NCI-H82 treated with DMSO at 0.1 percent for 48 hours (cell line): ENCODE data around the gene ADGRL3.

Experiments used
- DNase-seq: peaks from one replicate; lab custom pipeline; 2025; ENCODE audit not compliant: unreplicated experiment; lab: John Stamatoyannopoulos, UW

The ADGRL3 gene

GRCh38 chr4:61531188-61531587 lies 331.1 kb downstream of the ADGRL3 start:
- peak; percentile 38 for DNase-seq

DNA sequence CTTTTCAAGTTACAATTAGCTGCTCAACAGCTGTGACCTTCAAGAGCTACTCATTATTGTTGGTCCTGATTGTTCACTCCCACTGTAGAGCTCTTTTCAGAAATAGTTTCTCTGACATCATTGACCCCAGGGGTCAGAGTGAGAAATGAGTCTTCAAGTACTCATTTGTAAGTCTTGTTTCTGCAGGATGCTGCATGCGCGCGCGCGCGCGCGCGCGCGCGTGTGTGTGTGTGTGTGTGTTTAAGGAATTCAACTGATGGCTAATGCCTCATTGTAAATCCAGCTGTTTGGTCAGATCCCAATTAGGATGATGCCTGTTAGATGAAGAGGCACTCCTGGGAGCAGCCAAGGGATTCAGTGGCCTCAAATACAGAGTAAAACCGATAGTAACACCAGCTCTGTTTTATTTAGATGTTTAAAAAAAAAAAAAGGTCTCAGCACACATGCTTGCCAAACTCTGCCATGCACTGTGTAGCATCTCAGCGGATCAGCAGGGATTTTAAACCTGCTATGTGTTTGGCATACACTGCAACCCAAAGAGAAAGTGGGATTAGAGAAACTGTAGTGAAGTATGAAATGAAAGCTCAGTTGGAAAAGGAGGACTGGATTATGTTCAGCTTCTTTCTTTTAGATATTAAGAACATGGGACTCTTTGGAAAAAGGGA lies 332.3 kb downstream of the ADGRL3 start:
- DNase-seq, result no peak

DNA sequence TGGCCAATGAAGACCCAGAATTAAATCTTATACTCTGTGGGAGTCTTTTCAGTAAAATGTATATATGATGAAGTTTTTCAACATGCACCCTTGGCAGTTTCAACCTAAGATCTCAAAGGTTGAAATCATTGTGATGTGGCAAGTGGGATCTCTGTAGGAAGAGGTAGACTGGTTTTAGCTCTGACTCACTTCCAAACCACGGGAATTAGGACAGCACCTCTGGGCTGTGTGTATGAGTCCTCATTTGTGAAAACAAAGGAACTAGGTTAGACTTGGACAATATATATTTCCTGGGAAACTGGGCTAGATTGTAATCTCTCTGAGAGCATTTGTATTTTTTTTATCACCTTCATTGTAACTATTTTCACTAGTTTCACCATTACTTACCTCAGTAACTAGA lies 333.0 kb downstream of the ADGRL3 start:
- no peak for DNase-seq

DNA sequence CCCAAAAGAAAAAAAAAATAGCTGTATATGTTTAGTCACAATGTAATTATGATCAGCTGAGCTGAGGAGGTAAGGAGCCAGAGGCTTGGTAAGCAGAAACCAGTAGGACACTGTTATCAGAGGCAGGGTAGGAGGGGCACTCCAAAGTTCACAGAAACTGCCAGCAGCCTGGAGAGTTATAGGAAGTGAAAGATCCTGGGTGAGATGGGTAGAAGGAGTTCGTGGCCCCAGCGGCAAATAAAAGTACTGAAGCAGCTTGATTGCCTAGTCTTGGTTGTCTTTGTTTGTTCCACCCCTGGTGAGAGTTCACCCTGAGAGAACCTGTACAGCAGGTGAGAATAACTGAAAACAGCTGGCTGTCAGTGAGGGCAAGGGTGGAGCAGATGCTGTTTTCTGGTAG lies 340.8 kb downstream of the ADGRL3 start:
- DNase-seq, result no peak

GRCh38 chr4:61541459-61541858 lies 341.3 kb downstream of the ADGRL3 start:
- DNase-seq, result peak; percentile 25

DNA sequence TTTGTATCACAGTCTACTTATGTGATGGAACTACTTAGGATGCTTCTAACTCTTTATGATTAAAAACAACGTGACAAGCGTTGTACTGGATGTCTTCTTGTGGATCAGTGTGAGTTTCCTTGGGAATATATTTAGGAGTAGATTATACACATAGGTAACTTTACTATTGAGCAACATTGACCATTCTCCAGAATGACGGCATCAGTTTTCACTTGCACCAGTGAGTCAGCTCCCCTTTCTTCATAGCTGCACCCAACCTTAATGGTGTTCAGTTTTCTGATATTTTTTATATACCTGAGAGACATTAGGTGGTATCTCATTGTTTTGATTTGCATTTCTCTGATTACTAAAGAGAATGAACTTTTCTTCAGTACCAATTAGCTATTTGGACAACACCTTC lies 343.9 kb downstream of the ADGRL3 start:
- DNase-seq, result no peak

GRCh38 chr4:61545902-61546480 lies 345.9 kb downstream of the ADGRL3 start:
- DNase-seq, result no peak

DNA sequence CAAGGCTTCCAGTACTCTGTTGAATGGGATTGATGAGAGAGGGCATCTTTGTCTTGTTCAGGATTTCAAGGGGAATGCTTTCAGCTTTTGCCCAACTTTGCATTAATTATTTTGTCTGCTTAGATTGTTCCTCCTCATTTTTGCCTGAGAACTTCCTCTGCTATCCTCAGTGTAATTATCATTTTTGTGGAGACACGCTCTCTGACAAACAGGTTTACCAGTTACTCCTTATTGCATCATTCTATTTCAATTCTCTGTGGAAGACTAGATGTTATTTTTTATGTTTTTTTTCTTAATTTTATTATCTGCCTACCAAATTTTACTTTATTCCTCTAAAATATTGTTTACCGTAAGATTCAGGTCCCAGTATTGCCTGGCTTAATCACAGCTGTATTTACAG lies 349.2 kb downstream of the ADGRL3 start:
- no peak for DNase-seq

- DNase-seq, result no peak
Measured at GRCh38 chr4:61553557-61554125, 353.5 kb downstream of the ADGRL3 start.

DNA sequence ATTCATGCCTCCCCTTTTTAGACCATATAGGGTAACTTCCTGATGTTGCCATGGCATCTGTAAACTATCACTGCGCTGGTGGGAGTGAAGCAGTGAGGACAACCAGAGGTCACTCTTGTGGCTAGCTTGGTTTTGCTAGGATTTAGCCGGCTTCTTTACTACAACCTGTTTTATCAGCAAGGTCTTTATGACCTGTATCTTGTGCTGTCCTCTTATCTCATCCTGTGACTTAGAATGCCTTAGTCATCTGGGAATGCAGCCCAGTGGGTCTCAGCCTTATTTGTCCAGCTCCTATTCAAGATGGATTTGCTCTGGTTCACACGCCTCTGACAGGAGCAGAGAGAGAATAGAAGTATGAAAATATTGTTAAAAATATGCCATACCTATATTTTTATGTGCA lies 355.7 kb downstream of the ADGRL3 start:
- no peak for DNase-seq

DNA sequence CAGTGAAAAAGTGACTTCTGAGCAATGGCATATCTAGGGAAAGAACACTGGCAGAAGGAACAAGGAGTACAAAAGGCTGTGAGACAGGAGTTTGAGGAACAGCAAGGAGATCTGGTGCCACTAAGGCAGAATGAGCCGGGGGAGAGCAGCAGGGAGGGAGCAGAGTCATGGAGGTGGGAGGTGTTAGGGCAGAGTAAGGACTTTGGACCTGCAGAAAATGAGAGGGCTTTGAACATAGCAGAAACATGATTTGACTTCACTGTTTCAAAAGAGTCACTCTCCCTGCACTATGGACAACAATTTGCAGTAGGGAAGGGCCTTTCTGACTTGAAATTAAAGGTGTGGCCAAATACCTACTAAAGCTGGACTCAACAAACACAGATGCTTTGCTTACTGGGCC lies 356.2 kb downstream of the ADGRL3 start:
- no peak for DNase-seq

- DNase-seq, result no peak
Measured at GRCh38 chr4:61559396-61559795, 359.3 kb downstream of the ADGRL3 start.

GRCh38 chr4:61561028-61561427 lies 360.9 kb downstream of the ADGRL3 start:
- no peak for DNase-seq

GRCh38 chr4:61571761-61572559 lies 371.8 kb downstream of the ADGRL3 start:
- DNase-seq, result no peak

DNA sequence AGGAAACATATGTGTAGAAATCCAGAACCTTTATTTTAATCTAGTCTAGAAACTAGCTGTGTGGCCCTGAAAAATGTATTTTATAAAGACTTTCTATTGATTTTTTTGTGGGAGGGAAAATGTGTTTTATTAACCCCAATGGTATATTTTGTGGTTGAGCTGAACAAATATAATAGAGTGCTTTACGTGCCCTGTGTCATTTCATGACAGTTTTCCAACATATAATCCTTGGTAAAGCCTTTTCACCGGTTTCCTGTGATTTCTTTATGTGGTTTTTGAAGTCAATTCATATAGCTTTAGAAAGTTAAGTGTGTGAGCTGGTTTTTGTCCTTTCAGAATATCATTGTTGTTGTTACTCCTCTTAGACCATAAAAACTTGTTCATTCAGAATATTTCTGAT lies 375.7 kb downstream of the ADGRL3 start:
- DNase-seq, result no peak

- no peak for DNase-seq
Measured at GRCh38 chr4:61579786-61580185, 379.7 kb downstream of the ADGRL3 start.

- DNase-seq, result no peak
Measured at GRCh38 chr4:61580721-61581377, 380.7 kb downstream of the ADGRL3 start.

GRCh38 chr4:61583696-61584095 lies 383.6 kb downstream of the ADGRL3 start:
- no peak for DNase-seq

DNA sequence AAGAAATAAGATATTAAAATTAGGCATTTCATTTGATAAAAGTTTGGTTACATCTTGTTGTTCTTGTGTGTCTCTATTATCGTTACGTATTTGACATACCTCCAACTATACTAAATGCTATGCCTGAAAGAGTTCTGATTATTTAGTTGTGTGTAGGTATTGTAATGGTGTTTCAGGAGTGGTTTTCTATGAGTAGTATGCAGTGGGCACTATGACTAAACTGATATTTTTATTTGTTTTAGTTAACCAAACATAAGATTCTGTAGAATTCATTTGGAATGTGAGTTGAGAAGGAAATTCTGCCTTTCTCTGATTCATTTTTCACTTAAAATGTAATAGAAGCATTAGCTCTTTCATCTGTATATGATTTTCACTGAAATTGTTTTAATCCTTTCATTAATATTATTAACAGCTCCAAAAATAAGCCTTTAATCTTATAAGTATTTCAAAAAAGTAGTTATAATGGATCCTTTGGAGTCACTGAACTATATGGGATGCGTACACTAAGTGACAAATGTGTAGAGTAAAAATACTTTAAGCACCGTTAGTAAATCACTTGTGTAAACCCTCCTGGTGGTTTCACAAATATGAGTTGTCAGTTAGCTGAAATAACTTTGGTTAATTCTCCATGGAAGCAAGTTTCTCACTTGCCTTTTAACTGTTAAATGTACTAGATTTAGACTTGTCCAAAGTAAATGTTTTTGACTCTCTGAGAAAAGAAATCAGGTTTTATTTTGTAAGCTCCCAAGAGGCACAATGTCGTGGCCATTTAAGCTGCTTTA lies 388.7 kb downstream of the ADGRL3 start:
- DNase-seq, result no peak

- no peak for DNase-seq
Measured at GRCh38 chr4:61590881-61591280, 390.8 kb downstream of the ADGRL3 start.
